Skeletal muscle satellite cell (primary cell): ENCODE data around the gene SRRD.

Experiments used
- H3K27me3 ChIP-seq: 2 replicates; pipeline ENCODE4 v1.7.0; 2013; ENCODE audit warnings: low read length; ENCODE audit not compliant: control insufficient read depth, insufficient read depth
- H3K36me3 ChIP-seq: 2 replicates; pipeline ENCODE4 v1.7.0; 2013; ENCODE audit warnings: mild to moderate bottlenecking, control low read depth, low read length; ENCODE audit not compliant: insufficient read depth
- H3K4me1 ChIP-seq: 2 replicates; pipeline ENCODE4 v1.7.0; 2013; ENCODE audit warnings: low read length; ENCODE audit not compliant: control insufficient read depth, insufficient read depth
- H3K4me2 ChIP-seq: 2 replicates; pipeline ENCODE4 v1.7.0; 2013; ENCODE audit warnings: mild to moderate bottlenecking, low read length
- H3K4me3 ChIP-seq: 2 replicates; pipeline ENCODE4 v1.7.0; 2013; ENCODE audit warnings: low read length
- H3K9ac ChIP-seq: 2 replicates; pipeline ENCODE4 v1.7.0; 2013; ENCODE audit warnings: mild to moderate bottlenecking, low read depth, low read length, moderate library complexity
- H3K9me3 ChIP-seq: replicated peaks from 2 replicates; pipeline ENCODE4 v1.7.0; 2013; ENCODE audit warnings: mild to moderate bottlenecking, control low read depth, low read length

Gene SRRD

GRCh38 chr22:26460202-26460601 lies 23.5 kb upstream of the SRRD start:
- H3K9ac ChIP-seq: no peak overlapping the region
- no peak overlapping the region for H3K4me2 ChIP-seq
- H3K27me3 ChIP-seq: no peaks in the 10 kb centered on the region
- H3K4me1 ChIP-seq: no peaks in the 10 kb centered on the region
- H3K9me3 ChIP-seq: no peaks in the 10 kb centered on the region
- H3K4me3 ChIP-seq: no peak overlapping the region
- peaks cover 28% of the 10 kb centered on the region for H3K36me3 ChIP-seq

- no peak overlapping the region for H3K4me3 ChIP-seq
- H3K9ac ChIP-seq: no peak overlapping the region
Measured at GRCh38 chr22:26461188-26461810, 22.4 kb upstream of the SRRD start.

GRCh38 chr22:26462051-26462450 lies 21.6 kb upstream of the SRRD start:
- no peaks in the 10 kb centered on the region for H3K4me1 ChIP-seq
- H3K27me3 ChIP-seq: no peaks in the 10 kb centered on the region
- H3K4me3 ChIP-seq: no peak overlapping the region
- no peak overlapping the region for H3K4me2 ChIP-seq
- no peaks in the 10 kb centered on the region for H3K9me3 ChIP-seq
- peaks cover 42% of the 10 kb centered on the region for H3K36me3 ChIP-seq
- H3K9ac ChIP-seq: no peak overlapping the region

More at GRCh38 chr22:26461188-26461810, 22.4 kb upstream of the SRRD start:
- H3K27me3 ChIP-seq: no peaks in the 10 kb centered on the region
- no peaks in the 10 kb centered on the region for H3K9me3 ChIP-seq
- H3K4me1 ChIP-seq: no peaks in the 10 kb centered on the region
- H3K4me2 ChIP-seq: no peak overlapping the region
- peaks cover 37% of the 10 kb centered on the region for H3K36me3 ChIP-seq

DNA sequence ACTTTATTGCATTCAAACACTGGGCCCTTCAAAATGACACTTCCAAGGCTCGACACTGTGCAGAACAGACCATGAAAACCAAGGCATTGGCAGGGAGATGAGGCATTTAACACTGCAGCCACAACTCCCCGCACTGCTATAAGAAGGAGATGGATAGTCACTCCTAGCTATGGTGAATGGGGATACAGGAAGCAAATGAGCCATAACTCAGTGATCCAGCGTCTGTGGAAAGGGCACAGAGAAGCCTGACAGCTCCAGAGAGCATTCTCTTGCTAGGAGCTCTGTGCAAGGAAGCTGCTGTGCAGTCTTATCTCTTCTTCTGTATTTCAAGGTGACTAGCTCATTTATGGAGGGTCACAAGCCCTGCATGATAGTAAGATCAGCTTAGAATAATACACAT lies 21.0 kb upstream of the SRRD start:
- H3K27me3 ChIP-seq: no peaks in the 10 kb centered on the region
- H3K4me1 ChIP-seq: no peaks in the 10 kb centered on the region
- peaks cover 48% of the 10 kb centered on the region for H3K36me3 ChIP-seq
- no peak overlapping the region for H3K9ac ChIP-seq
- no peaks in the 10 kb centered on the region for H3K9me3 ChIP-seq
- H3K4me2 ChIP-seq: no peak overlapping the region
- H3K4me3 ChIP-seq: no peak overlapping the region

DNA sequence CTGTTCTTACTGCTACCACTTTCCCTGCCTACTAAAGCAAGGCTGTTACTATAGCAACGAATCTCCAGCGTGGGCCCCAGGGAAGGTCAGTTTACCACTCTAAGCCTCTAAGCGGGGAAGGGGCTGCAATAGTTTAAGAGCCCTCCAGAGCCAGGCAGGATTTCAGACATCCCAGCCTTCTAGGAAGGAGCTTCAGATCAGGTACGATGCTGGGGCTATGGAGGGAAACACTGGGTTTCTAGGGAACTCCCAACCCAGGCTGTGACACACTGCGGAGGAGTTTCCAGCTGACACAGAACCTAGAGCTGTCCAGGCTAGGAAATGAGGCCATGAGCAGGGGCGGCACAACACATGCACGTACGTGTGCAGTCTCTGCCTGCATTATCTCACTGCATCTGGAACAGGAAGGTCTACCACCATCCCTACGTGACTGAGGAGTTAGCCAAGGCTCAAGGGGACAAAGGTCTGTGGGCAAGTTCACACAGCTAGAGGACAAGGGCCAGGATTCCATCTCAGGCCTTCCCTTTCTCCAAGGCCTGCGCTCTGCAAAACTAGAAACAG lies 20.5 kb upstream of the SRRD start:
- H3K9ac ChIP-seq: no peak overlapping the region
- H3K4me2 ChIP-seq: no peak overlapping the region
- H3K36me3 ChIP-seq: peaks cover 50% of the 10 kb centered on the region

DNA sequence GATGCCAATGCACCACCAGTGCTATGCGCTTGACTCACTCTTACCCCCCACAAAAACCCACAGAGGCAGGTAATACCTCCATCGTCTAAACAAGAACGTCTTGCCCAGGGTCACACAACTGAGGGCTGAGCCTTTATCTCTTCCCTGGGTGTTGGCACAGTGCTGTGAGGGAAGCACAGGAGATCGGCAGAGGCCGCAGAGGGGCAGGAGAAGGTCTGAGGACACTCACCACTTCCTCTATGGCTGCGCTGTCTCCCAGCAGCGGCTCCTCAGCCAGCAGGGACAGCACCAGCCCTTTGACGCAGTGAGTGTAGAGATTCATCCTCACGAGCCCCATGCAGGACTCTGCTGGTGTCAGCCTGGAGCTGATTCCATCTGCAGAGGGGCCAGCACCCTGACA lies 20.0 kb upstream of the SRRD start:
- Histone ChIP-seq H3K36me3 (peaks cover 55% of the 10 kb centered on the region), H3K9me3 (no peaks in the 10 kb centered on the region), H3K4me1 (no peaks in the 10 kb centered on the region), H3K4me3 (no peak overlapping the region), H3K4me2 (no peak overlapping the region), H3K27me3 (no peaks in the 10 kb centered on the region), H3K9ac (no peak overlapping the region)

More for the DNA sequence above, 20.5 kb upstream of the SRRD start:
- Histone ChIP-seq H3K4me1 (no peaks in the 10 kb centered on the region), H3K27me3 (no peaks in the 10 kb centered on the region), H3K9me3 (no peaks in the 10 kb centered on the region), H3K4me3 (no peak overlapping the region)

DNA sequence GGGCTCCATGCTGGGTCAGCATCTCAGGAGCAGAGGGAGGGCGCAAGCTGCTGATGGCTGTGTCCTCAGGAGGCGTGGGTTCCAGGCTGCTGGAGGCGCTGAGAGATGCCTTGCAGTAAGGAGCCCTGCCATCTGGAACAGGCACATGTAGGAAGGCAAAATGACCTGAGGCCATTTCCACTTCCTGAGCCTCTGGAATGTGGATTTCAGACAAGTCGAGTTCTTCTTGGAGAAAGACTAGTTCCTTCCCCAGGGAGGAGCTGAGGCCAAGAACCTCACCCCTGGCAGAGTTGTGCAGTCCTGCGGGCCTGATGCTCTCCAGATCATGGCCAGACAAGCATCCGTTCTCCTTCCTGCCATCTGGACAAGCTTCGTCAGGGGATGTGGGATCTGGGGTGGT lies 19.4 kb upstream of the SRRD start:
- Histone ChIP-seq H3K4me3 (no peak overlapping the region), H3K27me3 (no peaks in the 10 kb centered on the region), H3K4me1 (no peaks in the 10 kb centered on the region), H3K4me2 (no peak overlapping the region), H3K9me3 (no peaks in the 10 kb centered on the region), H3K9ac (no peak overlapping the region), H3K36me3 (peaks cover 54% of the 10 kb centered on the region)

- Histone ChIP-seq H3K4me2 (no peak overlapping the region), H3K36me3 (peaks cover 72% of the 10 kb centered on the region), H3K9ac (no peak overlapping the region), H3K4me1 (peaks cover 8% of the 10 kb centered on the region), H3K27me3 (no peaks in the 10 kb centered on the region), H3K4me3 (no peak overlapping the region), H3K9me3 (no peaks in the 10 kb centered on the region)
Measured at GRCh38 chr22:26466196-26466595, 17.5 kb upstream of the SRRD start.

DNA sequence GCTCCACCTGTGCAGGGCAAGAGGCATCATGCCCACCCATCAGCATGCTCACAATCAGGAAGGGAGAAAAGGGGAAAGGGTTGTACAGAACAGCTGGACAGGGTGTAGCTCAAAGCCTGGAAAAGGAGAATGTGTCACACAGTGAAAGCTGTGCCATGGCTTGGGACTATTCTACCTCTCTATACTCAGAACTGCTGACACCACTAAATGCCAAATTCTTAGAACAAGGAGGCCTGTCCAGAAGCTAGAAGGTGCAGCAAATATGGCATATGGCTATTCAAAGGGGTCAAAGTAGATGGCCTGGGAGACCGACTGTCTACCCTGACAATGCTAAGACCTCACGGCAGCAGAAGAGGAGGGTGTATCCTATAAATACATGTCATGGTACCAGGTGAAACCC lies 12.9 kb upstream of the SRRD start:
- Histone ChIP-seq H3K27me3 (no peaks in the 10 kb centered on the region), H3K36me3 (peaks cover 57% of the 10 kb centered on the region), H3K4me3 (no peak overlapping the region), H3K4me2 (peak overlapping the region; percentile 23), H3K9me3 (no peaks in the 10 kb centered on the region), H3K9ac (peak overlapping the region; percentile 12), H3K4me1 (peaks cover 25% of the 10 kb centered on the region)

GRCh38 chr22:26471522-26471921 lies 12.2 kb upstream of the SRRD start:
- H3K36me3 ChIP-seq: peaks cover 56% of the 10 kb centered on the region
- peak overlapping the region; percentile 12 for H3K9ac ChIP-seq
- H3K4me3 ChIP-seq: no peak overlapping the region
- H3K9me3 ChIP-seq: no peaks in the 10 kb centered on the region
- H3K27me3 ChIP-seq: no peaks in the 10 kb centered on the region
- H3K4me1 ChIP-seq: peaks cover 26% of the 10 kb centered on the region
- H3K4me2 ChIP-seq: peak overlapping the region; percentile 23

GRCh38 chr22:26474682-26475081 lies 9.0 kb upstream of the SRRD start:
- Histone ChIP-seq H3K4me2 (no peak overlapping the region), H3K4me3 (no peak overlapping the region), H3K9me3 (no peaks in the 10 kb centered on the region), H3K9ac (no peak overlapping the region), H3K4me1 (peaks cover 36% of the 10 kb centered on the region), H3K36me3 (peaks cover 51% of the 10 kb centered on the region), H3K27me3 (no peaks in the 10 kb centered on the region)

DNA sequence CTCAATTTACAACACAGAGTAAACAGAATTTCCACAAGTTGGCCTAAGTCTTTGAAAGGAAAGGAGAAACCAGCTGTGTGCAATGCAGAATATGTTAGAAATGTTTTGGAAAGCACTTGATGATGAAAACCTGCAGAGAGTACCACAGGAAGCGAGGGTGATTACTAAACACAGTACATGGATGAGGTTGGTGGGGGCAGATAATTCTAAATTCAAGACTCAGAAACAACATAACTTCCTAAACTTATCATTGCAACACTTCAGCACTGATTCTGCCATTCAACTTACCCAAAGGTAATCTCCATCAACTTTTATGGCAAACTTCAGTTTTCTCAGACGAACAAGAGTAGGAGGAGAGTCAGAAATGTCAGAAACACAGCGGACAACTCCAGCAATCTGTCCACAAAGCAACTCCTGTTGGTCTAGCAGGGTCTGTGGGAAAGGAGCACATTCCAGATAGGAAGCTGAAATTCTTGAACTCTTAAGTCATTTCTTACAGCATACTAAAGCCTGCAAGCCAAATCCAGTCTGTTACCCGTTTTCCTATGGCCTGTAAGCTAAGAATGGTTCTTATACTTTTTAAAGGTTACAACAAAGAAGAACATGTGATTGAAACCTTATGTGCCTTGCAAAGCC lies 6.9 kb upstream of the SRRD start:
- H3K4me1 ChIP-seq: peaks cover 24% of the 10 kb centered on the region
- no peak overlapping the region for H3K9ac ChIP-seq
- no peak overlapping the region for H3K4me3 ChIP-seq
- peaks cover 37% of the 10 kb centered on the region for H3K36me3 ChIP-seq
- H3K4me2 ChIP-seq: no peak overlapping the region
- no peaks in the 10 kb centered on the region for H3K9me3 ChIP-seq
- no peaks in the 10 kb centered on the region for H3K27me3 ChIP-seq
